Common myeloid progenitor, CD34-positive (primary cell): ENCODE measurements around the gene FKBP2.
A peak's percentile ranks its signal among the peaks of the same experiment; 100 is the strongest.

Experiments used
- CTCF ChIA-PET: fragments of 350-600 bp; sonication (Branson Sonifier 250); formaldehyde crosslinking; loops from one replicate; lab custom pipeline; 2021; ENCODE audit warnings: antibody characterized with exemption; lab: Charles Lee
- POLR2A ChIA-PET: fragments of 350-600 bp; sonication (Branson Sonifier 250); formaldehyde crosslinking; loops from one replicate; lab custom pipeline; 2021; ENCODE audit warnings: antibody characterized with exemption; lab: Charles Lee
- DNase-seq, 3 donors: peaks; one replicate each; pipeline versions ENCODE4 v3.0.0 to v3.0.0-alpha.2; 2013
- H3K27ac ChIP-seq, 2 experiments: 1 replicate in 1 of 2; 2 replicates in 1 of 2; pipeline ENCODE4 v1.7.0; 2013; ENCODE audit warnings: inconsistent platforms in 2 of 2, low read length in 2 of 2, mild to moderate bottlenecking in 2 of 2, low read depth in 1 of 2, moderate library complexity in 1 of 2; ENCODE audit not compliant: severe bottlenecking in 2 of 2, insufficient read depth in 1 of 2, poor library complexity in 1 of 2
- H3K27me3 ChIP-seq, 5 experiments: replicated peaks in 2 of 5; 1 replicate in 3 of 5; 2 replicates in 2 of 5; pipeline versions ENCODE4 v1.6.1 to v1.7.0; 2013; ENCODE audit warnings: low read length in 4 of 5, mild to moderate bottlenecking in 2 of 5, moderate library complexity in 2 of 5, inconsistent platforms in 1 of 5; ENCODE audit not compliant: insufficient read depth in 5 of 5, control insufficient read depth in 4 of 5
- H3K36me3 ChIP-seq, 4 experiments: 1 replicate in 2 of 4; 2 replicates in 2 of 4; pipeline versions ENCODE4 v1.6.1 to v1.7.0; 2013; ENCODE audit warnings: low read length in 3 of 4, control low read depth in 1 of 4, mild to moderate bottlenecking in 1 of 4; ENCODE audit not compliant: control insufficient read depth in 4 of 4, insufficient read depth in 4 of 4
- H3K4me1 ChIP-seq, 4 experiments: 1 replicate in 3 of 4; 2 replicates in 1 of 4; pipeline versions ENCODE4 v1.6.1 to v1.7.1; 2013; ENCODE audit warnings: low read length in 3 of 4, mild to moderate bottlenecking in 3 of 4, control low read depth in 1 of 4, inconsistent platforms in 1 of 4, moderate library complexity in 1 of 4; ENCODE audit not compliant: control insufficient read depth in 4 of 4, insufficient read depth in 4 of 4; ENCODE audit errors: control extremely low read depth in 1 of 4
- H3K4me3 ChIP-seq, 7 experiments: 1 replicate in 4 of 7; 2 replicates in 3 of 7; pipeline versions ENCODE4 v1.5.1 to v1.7.0; 2013; ENCODE audit warnings: mild to moderate bottlenecking in 7 of 7, low read length in 6 of 7, moderate library complexity in 6 of 7, inconsistent platforms in 2 of 7, low read depth in 2 of 7, control low read depth in 1 of 7; ENCODE audit not compliant: insufficient read depth in 4 of 7, control insufficient read depth in 1 of 7; ENCODE audit errors: extremely low read depth in 1 of 7
- H3K9me3 ChIP-seq, 5 experiments: 1 replicate in 4 of 5; 2 replicates in 1 of 5; pipeline versions ENCODE4 v1.6.1 to v1.7.1; 2013; ENCODE audit warnings: low read length in 4 of 5, mild to moderate bottlenecking in 2 of 5, inconsistent platforms in 1 of 5, low read depth in 1 of 5, moderate library complexity in 1 of 5; ENCODE audit not compliant: control insufficient read depth in 4 of 5, insufficient read depth in 2 of 5; ENCODE audit errors: control extremely low read depth in 1 of 5
- WGBS: methylation state at CpG from one replicate; pipeline ENCODE4 v1.1.5; 2013; ENCODE audit not compliant: insufficient coverage; 5-methylcytosine and 5-hydroxymethylcytosine counted together

FKBP2 gene

GRCh38 chr11:64226507-64227051 is 14.3 kb upstream of the FKBP2 start:
- no peaks in the 10 kb centered on the region for H3K27me3 ChIP-seq
- peaks cover 0 to 54% (median 45%) of the 10 kb centered on the region in 4 experiments for H3K4me1 ChIP-seq
- peaks cover 0 to 26% (median 13%) of the 10 kb centered on the region in 4 experiments for H3K36me3 ChIP-seq
- no peaks in the 10 kb centered on the region for H3K9me3 ChIP-seq
- CTCF ChIA-PET = interaction anchor here (0.8 to 16.0 kb wide), 7 partner anchors 9 to 42 kb away, joined by 3 to 321 read pairs (median 4); partner anchors contain the start of gene FERMT3
- peak overlapping the region in 1 of 2 experiments; percentile 87 for H3K27ac ChIP-seq
- POLR2A ChIA-PET = interaction anchor here (0.7 to 3.1 kb wide), 8 partner anchors 10 to 41 kb away, joined by 3 to 27 read pairs (median 4); partner anchors contain the start of genes FERMT3, FKBP2 and STIP1
- peak overlapping the region; percentile 35 to 93 (median 77) for H3K4me3 ChIP-seq
- 2% methylated on average over 26 of the region's 26 CpGs for WGBS
- DNase-seq = peak; percentile 22 to 76 (median 57)

- peak overlapping the region in 5 of 7 experiments; percentile 72 to 93 (median 88) for H3K4me3 ChIP-seq
- no peak for DNase-seq
- peak overlapping the region in 1 of 2 experiments; percentile 87 for H3K27ac ChIP-seq
- POLR2A ChIA-PET = interaction anchor here (1.3 to 3.1 kb wide), 3 partner anchors 20 to 42 kb away, joined by 3 to 27 read pairs (median 6); partner anchors contain the start of genes FERMT3 and STIP1
- H3K27me3 ChIP-seq = no peaks in the 10 kb centered on the region
- WGBS = 100% methylated on average over 1 of the region's 3 CpGs
- no peaks in the 10 kb centered on the region for H3K9me3 ChIP-seq
- CTCF ChIA-PET = interaction anchor here (0.8 to 16.0 kb wide), 8 partner anchors 9 to 43 kb away, joined by 3 to 321 read pairs (median 4); partner anchors contain the start of gene FERMT3
- peaks cover 0 to 25% (median 12%) of the 10 kb centered on the region in 4 experiments for H3K36me3 ChIP-seq
- peaks cover 0 to 58% (median 52%) of the 10 kb centered on the region in 4 experiments for H3K4me1 ChIP-seq
Measured at GRCh38 chr11:64227405-64227956, 13.4 kb upstream of the FKBP2 start.

GRCh38 chr11:64229090-64229743 is 11.7 kb upstream of the FKBP2 start:
- Histone ChIP-seq H3K36me3 (peaks cover 0 to 8% (median 1%) of the 10 kb centered on the region in 4 experiments), H3K27ac (peak overlapping the region in 1 of 2 experiments; percentile 83), H3K4me1 (peaks cover 0 to 65% (median 59%) of the 10 kb centered on the region in 4 experiments), H3K4me3 (peak overlapping the region in 2 of 7 experiments; percentile 89 to 92), H3K9me3 (no peaks in the 10 kb centered on the region), H3K27me3 (no peaks in the 10 kb centered on the region)
- ChIA-PET CTCF (interaction anchor here (1.2 to 5.4 kb wide), 3 partner anchors 23 to 75 kb away, joined by 3 to 58 read pairs (median 4); partner anchors contain the start of gene FERMT3), POLR2A (interaction anchor here (0.8 to 3.1 kb wide), 3 partner anchors 12 to 75 kb away, joined by 3 to 12 read pairs (median 3); partner anchors contain the start of genes FERMT3 and FKBP2)
- 86% methylated on average over 6 of the region's 12 CpGs for WGBS
- DNase-seq = no peak

- CTCF ChIA-PET = interaction anchor here (1.2 to 5.4 kb wide), 3 partner anchors 24 to 75 kb away, joined by 3 to 58 read pairs (median 4); partner anchors contain the start of gene FERMT3
- no peak for DNase-seq
- Histone ChIP-seq H3K4me3 (peak overlapping the region in 6 of 7 experiments; percentile 73 to 92 (median 82)), H3K9me3 (no peaks in the 10 kb centered on the region), H3K4me1 (peaks cover 0 to 60% (median 58%) of the 10 kb centered on the region in 4 experiments), H3K36me3 (peaks cover 0 to 4% (median 0%) of the 10 kb centered on the region in 4 experiments), H3K27me3 (no peaks in the 10 kb centered on the region), H3K27ac (peak overlapping the region in 1 of 2 experiments; percentile 83)
- POLR2A ChIA-PET = interaction anchor here (0.8 to 3.1 kb wide), 4 partner anchors 11 to 75 kb away, joined by 3 to 12 read pairs (median 4); partner anchors contain the start of genes FERMT3 and FKBP2
- 74% methylated on average over 9 of the region's 13 CpGs for WGBS
Measured at GRCh38 chr11:64229744-64230170, 11.1 kb upstream of the FKBP2 start.

- WGBS = under 1% methylated on average over 60 of the region's 62 CpGs
- peaks cover 0 to 60% (median 58%) of the 10 kb centered on the region in 4 experiments for H3K4me1 ChIP-seq
- CTCF ChIA-PET = interaction anchor here (0.5 to 5.4 kb wide), 3 partner anchors 24 to 74 kb away, joined by 3 to 58 read pairs (median 4); partner anchors contain the start of gene FERMT3
- POLR2A ChIA-PET = interaction anchor here (0.6 to 3.1 kb wide), 5 partner anchors 11 to 71 kb away, joined by 3 to 12 read pairs (median 4); partner anchors contain the start of genes FERMT3 and FKBP2
- peak within 1 kb of the TSS; percentile 40 to 83 for H3K27ac ChIP-seq
- peak; percentile 88 to 93 (median 92) for DNase-seq
- peak within 1 kb of the TSS; percentile 72 to 92 (median 77) for H3K4me3 ChIP-seq
- no peaks in the 10 kb centered on the region for H3K9me3 ChIP-seq
- H3K27me3 ChIP-seq = no peaks in the 10 kb centered on the region
- H3K36me3 ChIP-seq = peaks cover 0 to 4% (median 0%) of the 10 kb centered on the region in 4 experiments
Measured at GRCh38 chr11:64230171-64230984, 10.5 kb upstream of the FKBP2 start, which contains the start of gene DNAJC4. Gene DNAJC4, plus strand, starts transcription at chr11:64230548. Its CDS starts 307 bp downstream, at chr11:64230855.
